Stomach (tissue), 4 donors: ENCODE measurements around the gene METRN.

Source experiments
- CTCF ChIP-seq, 7 experiments: fragments of 450-650 bp in 4 of 7; fragments of 200-600 bp in 3 of 7; sonication (generic) in 3 of 7; IDR thresholded peaks; one replicate each; pipeline ENCODE4 v1.5.1; 2016 to 2019; ENCODE audit warnings: antibody characterized with exemption in 7 of 7, control low read depth in 2 of 7, mild to moderate bottlenecking in 1 of 7
- POLR2A ChIP-seq, 4 donors: fragments of 450-650 bp; IDR thresholded peaks; one replicate each; pipeline ENCODE4 v1.6.1; 2016; ENCODE audit warnings: antibody characterized with exemption in 4 of 4, control low read depth in 2 of 4, mild to moderate bottlenecking in 1 of 4, moderate library complexity in 1 of 4

- TF ChIP-seq CTCF (IDR thresholded peaks at IDR 0.05): no peak
- no peak for TF ChIP-seq POLR2A (IDR thresholded peaks at IDR 0.05)
Measured at GRCh38 chr16:675884-676564, 38.9 kb upstream of the METRN start.
